Measurements from ENCODE around the gene GRID2.

GRCh38 chr4:93303440-93303839, 999.7 kb downstream of the GRID2 start:
- TF ChIP-seq, protein P1, sequence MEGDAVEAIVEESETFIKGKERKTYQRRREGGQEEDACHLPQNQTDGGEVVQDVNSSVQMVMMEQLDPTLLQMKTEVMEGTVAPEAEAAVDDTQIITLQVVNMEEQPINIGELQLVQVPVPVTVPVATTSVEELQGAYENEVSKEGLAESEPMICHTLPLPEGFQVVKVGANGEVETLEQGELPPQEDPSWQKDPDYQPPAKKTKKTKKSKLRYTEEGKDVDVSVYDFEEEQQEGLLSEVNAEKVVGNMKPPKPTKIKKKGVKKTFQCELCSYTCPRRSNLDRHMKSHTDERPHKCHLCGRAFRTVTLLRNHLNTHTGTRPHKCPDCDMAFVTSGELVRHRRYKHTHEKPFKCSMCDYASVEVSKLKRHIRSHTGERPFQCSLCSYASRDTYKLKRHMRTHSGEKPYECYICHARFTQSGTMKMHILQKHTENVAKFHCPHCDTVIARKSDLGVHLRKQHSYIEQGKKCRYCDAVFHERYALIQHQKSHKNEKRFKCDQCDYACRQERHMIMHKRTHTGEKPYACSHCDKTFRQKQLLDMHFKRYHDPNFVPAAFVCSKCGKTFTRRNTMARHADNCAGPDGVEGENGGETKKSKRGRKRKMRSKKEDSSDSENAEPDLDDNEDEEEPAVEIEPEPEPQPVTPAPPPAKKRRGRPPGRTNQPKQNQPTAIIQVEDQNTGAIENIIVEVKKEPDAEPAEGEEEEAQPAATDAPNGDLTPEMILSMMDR (IDR thresholded peaks at IDR 0.05) = no peak
- TF ChIP-seq POLR2A (IDR thresholded peaks at IDR 0.05) = no peak
- TF ChIP-seq POLR2AphosphoS5 (IDR thresholded peaks at IDR 0.05; ENCODE audit: insufficient read depth in 1 of 2, low read depth in 1 of 2) = no peak
